ENCODE results near the gene DHRS7.

DNA sequence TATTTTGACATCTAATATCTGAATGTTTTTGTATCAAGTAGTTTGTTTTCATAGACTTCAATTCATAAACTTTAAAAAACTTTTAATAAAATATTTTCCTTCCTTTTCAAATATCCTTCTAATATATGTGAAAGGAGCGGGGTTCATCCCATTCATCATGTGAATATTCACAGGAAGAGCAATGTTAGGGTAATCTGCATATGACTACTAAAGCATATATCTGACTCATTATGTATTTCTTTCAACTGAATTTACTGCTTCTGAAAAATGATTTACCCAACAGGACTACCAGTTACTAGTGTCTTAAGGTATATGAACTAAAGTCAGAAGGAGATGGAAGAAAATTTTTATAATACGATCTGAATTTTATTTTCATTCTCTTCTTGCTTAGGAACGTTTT lies 30.5 kb downstream of the DHRS7 start:
- TF ChIP-seq, protein P1, sequence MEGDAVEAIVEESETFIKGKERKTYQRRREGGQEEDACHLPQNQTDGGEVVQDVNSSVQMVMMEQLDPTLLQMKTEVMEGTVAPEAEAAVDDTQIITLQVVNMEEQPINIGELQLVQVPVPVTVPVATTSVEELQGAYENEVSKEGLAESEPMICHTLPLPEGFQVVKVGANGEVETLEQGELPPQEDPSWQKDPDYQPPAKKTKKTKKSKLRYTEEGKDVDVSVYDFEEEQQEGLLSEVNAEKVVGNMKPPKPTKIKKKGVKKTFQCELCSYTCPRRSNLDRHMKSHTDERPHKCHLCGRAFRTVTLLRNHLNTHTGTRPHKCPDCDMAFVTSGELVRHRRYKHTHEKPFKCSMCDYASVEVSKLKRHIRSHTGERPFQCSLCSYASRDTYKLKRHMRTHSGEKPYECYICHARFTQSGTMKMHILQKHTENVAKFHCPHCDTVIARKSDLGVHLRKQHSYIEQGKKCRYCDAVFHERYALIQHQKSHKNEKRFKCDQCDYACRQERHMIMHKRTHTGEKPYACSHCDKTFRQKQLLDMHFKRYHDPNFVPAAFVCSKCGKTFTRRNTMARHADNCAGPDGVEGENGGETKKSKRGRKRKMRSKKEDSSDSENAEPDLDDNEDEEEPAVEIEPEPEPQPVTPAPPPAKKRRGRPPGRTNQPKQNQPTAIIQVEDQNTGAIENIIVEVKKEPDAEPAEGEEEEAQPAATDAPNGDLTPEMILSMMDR (IDR thresholded peaks at IDR 0.05; ENCODE audit: borderline replicate concordance, extremely low read depth, low read length, poor library complexity, severe bottlenecking), result no peak
- no peak for TF ChIP-seq EZH2 (IDR thresholded peaks at IDR 0.05; ENCODE audit: borderline replicate concordance, low read depth, low read length, severe bottlenecking)
